ENCODE data around the gene NISCH. TPM values are rescaled to one million over a fixed set of nuclear protein-coding genes. Genes with fewer than 3 reads are reported as not detected.

NISCH gene
- total RNA-seq, 1 donor from 2014 or later, result 80.5 TPM

- no peaks in the 10 kb centered on the region for H4K20me1 ChIP-seq (ENCODE audit: low read depth)
- no peaks in the 10 kb centered on the region for H3K27me3 Mint-ChIP-seq (ENCODE audit: insufficient read depth, low read depth)
- H3K4me1 Mint-ChIP-seq, result peaks cover 3% of the 10 kb centered on the region
- no peak overlapping the region for H2AFZ ChIP-seq (replicated peaks)
- H3K9me3 Mint-ChIP-seq, result no peaks in the 10 kb centered on the region
- H3F3A ChIP-seq (ENCODE audit: low read depth), result no peaks in the 10 kb centered on the region
- no peak overlapping the region for H3K27ac ChIP-seq
- no peaks in the 10 kb centered on the region for H3K36me3 ChIP-seq
- H3K9me3 ChIP-seq (ENCODE audit: low read depth), result no peaks in the 10 kb centered on the region
- H3K4me3 Mint-ChIP-seq, result peak overlapping the region; percentile 9
- no peaks in the 10 kb centered on the region for H3K4me1 ChIP-seq
- no peak overlapping the region for H3K4me2 ChIP-seq
- no peak for TF ChIP-seq CTCF (IDR thresholded peaks at IDR 0.05)
- DNase-seq (ENCODE audit: low spot score), result no peak
- H3K36me3 Mint-ChIP-seq, result no peaks in the 10 kb centered on the region
- no peaks in the 10 kb centered on the region for H3K79me2 ChIP-seq (ENCODE audit: low read depth)
- H3K4me3 ChIP-seq, result no peak overlapping the region
- peak overlapping the region; percentile 37 for H3K9ac ChIP-seq
- H3K27ac Mint-ChIP-seq, result peak overlapping the region; percentile 59
- H3K27me3 ChIP-seq, result peaks cover 6% of the 10 kb centered on the region
These were observed 59.8 kb downstream of the NISCH start for GRCh38 chr3:52515192-52515591.

GRCh38 chr3:52516509-52517195, 61.2 kb downstream of the NISCH start:
- Mint-ChIP-seq H3K27ac (peak overlapping the region; percentile 57), H3K9me3 (no peaks in the 10 kb centered on the region), H3K27me3 (ENCODE audit: insufficient read depth, low read depth) (no peaks in the 10 kb centered on the region), H3K36me3 (no peaks in the 10 kb centered on the region), H3K4me1 (peaks cover 3% of the 10 kb centered on the region), H3K4me3 (no peak overlapping the region)
- Histone ChIP-seq H3K4me2 (no peak overlapping the region), H3K4me3 (no peak overlapping the region), H4K20me1 (ENCODE audit: low read depth) (no peaks in the 10 kb centered on the region), H2AFZ (replicated peaks) (no peak overlapping the region), H3K79me2 (ENCODE audit: low read depth) (no peaks in the 10 kb centered on the region), H3K9ac (no peak overlapping the region), H3K27ac (no peak overlapping the region), H3K27me3 (peaks cover 6% of the 10 kb centered on the region), H3F3A (ENCODE audit: low read depth) (no peaks in the 10 kb centered on the region), H3K4me1 (no peaks in the 10 kb centered on the region), H3K36me3 (no peaks in the 10 kb centered on the region), H3K9me3 (ENCODE audit: low read depth) (no peaks in the 10 kb centered on the region)
- no peak for TF ChIP-seq EZH2phosphoT487 (IDR thresholded peaks at IDR 0.05)
- TF ChIP-seq EZH2 (IDR thresholded peaks at IDR 0.05), result no peak
- no peak for TF ChIP-seq CTCF (IDR thresholded peaks at IDR 0.05)
- DNase-seq (ENCODE audit: low spot score), result no peak

- Histone ChIP-seq H3K4me3 (no peak overlapping the region), H4K20me1 (ENCODE audit: low read depth) (no peaks in the 10 kb centered on the region), H3K79me2 (ENCODE audit: low read depth) (no peaks in the 10 kb centered on the region), H3K9ac (no peak overlapping the region), H3K4me1 (no peaks in the 10 kb centered on the region), H3K27ac (no peak overlapping the region), H2AFZ (replicated peaks) (no peak overlapping the region), H3K36me3 (no peaks in the 10 kb centered on the region), H3K9me3 (ENCODE audit: low read depth) (no peaks in the 10 kb centered on the region), H3K27me3 (peaks cover 6% of the 10 kb centered on the region), H3F3A (ENCODE audit: low read depth) (no peaks in the 10 kb centered on the region), H3K4me2 (no peak overlapping the region)
- Mint-ChIP-seq H3K27ac (no peak overlapping the region), H3K4me1 (peaks cover 3% of the 10 kb centered on the region), H3K27me3 (ENCODE audit: insufficient read depth, low read depth) (no peaks in the 10 kb centered on the region), H3K4me3 (no peak overlapping the region), H3K36me3 (no peaks in the 10 kb centered on the region), H3K9me3 (no peaks in the 10 kb centered on the region)
- DNase-seq (ENCODE audit: low spot score), result no peak
- no peak for TF ChIP-seq EZH2phosphoT487 (IDR thresholded peaks at IDR 0.05)
- no peak for TF ChIP-seq CTCF (IDR thresholded peaks at IDR 0.05)
- no peak for TF ChIP-seq EZH2 (IDR thresholded peaks at IDR 0.05)
These were observed 62.7 kb downstream of the NISCH start for GRCh38 chr3:52517796-52518722.
